ENCODE results near the gene TNFAIP3.

The TNFAIP3 gene

GRCh38 chr6:137852811-137853210 is 14.2 kb upstream of the TNFAIP3 start:
- TF ChIP-seq FOXP2 (optimal IDR thresholded peaks at IDR 0.05; ENCODE audit: borderline replicate concordance, extremely low read depth, extremely low read length, insufficient read depth) (no peak), POLR2AphosphoS5 (IDR thresholded peaks at IDR 0.05; ENCODE audit: low read depth, low read length) (no peak), TAF1 (IDR thresholded peaks at IDR 0.05; ENCODE audit: borderline replicate concordance, insufficient read depth, low read length) (no peak), REST (IDR thresholded peaks at IDR 0.05; ENCODE audit: insufficient read depth in 1 of 2, low read depth in 2 of 2, low read length in 2 of 2) (no peak)

- TF ChIP-seq TAF1 (IDR thresholded peaks at IDR 0.05; ENCODE audit: borderline replicate concordance, insufficient read depth, low read length), result no peak
- no peak for TF ChIP-seq FOXP2 (optimal IDR thresholded peaks at IDR 0.05; ENCODE audit: borderline replicate concordance, extremely low read depth, extremely low read length, insufficient read depth)
- no peak for TF ChIP-seq POLR2AphosphoS5 (IDR thresholded peaks at IDR 0.05; ENCODE audit: low read depth, low read length)
- TF ChIP-seq SIN3A (IDR thresholded peaks at IDR 0.05; ENCODE audit: borderline replicate concordance, insufficient read depth, low read length), result no peak
- TF ChIP-seq REST (IDR thresholded peaks at IDR 0.05; ENCODE audit: insufficient read depth in 1 of 2, low read depth in 2 of 2, low read length in 2 of 2), result no peak
Observed at GRCh38 chr6:137853569-137854213, 13.4 kb upstream of the TNFAIP3 start.

GRCh38 chr6:137856138-137856898 is 10.7 kb upstream of the TNFAIP3 start:
- TF ChIP-seq FOXP2 (optimal IDR thresholded peaks at IDR 0.05; ENCODE audit: borderline replicate concordance, extremely low read depth, extremely low read length, insufficient read depth) (no peak), TAF1 (IDR thresholded peaks at IDR 0.05; ENCODE audit: borderline replicate concordance, insufficient read depth, low read length) (no peak), POLR2AphosphoS5 (IDR thresholded peaks at IDR 0.05; ENCODE audit: low read depth, low read length) (no peak), SIN3A (IDR thresholded peaks at IDR 0.05; ENCODE audit: borderline replicate concordance, insufficient read depth, low read length) (no peak), REST (IDR thresholded peaks at IDR 0.05; ENCODE audit: insufficient read depth in 1 of 2, low read depth in 2 of 2, low read length in 2 of 2) (no peak)

- TF ChIP-seq REST (IDR thresholded peaks at IDR 0.05; ENCODE audit: insufficient read depth in 1 of 2, low read depth in 2 of 2, low read length in 2 of 2) (no peak), TAF1 (IDR thresholded peaks at IDR 0.05; ENCODE audit: borderline replicate concordance, insufficient read depth, low read length) (no peak), SIN3A (IDR thresholded peaks at IDR 0.05; ENCODE audit: borderline replicate concordance, insufficient read depth, low read length) (no peak), POLR2AphosphoS5 (IDR thresholded peaks at IDR 0.05; ENCODE audit: low read depth, low read length) (no peak), FOXP2 (optimal IDR thresholded peaks at IDR 0.05; ENCODE audit: borderline replicate concordance, extremely low read depth, extremely low read length, insufficient read depth) (no peak)
Observed at GRCh38 chr6:137859025-137859424, 8.0 kb upstream of the TNFAIP3 start.
